Measurements from ENCODE around the gene PPP1R15A.

DNA sequence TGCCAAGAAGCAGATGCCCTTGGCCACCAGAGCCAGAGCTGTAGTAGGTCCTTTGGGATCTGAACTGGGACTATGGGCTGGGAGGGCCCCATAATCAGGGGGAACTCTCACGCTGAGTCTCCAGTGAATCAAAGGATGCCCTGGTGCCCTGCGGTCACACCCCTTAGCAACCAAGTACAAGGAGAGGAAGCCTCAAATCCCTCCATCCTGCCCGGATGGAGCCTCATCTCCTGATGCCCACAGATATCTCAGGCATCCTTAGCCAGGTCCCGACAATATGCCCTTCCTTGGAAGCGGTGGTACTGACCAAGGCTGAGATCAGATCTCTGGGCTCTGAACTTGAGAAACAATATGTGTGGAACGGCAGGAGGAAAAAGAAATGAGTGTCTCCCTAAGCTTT is 5.5 kb upstream of the PPP1R15A start:
- TF ChIP-seq, protein P1, sequence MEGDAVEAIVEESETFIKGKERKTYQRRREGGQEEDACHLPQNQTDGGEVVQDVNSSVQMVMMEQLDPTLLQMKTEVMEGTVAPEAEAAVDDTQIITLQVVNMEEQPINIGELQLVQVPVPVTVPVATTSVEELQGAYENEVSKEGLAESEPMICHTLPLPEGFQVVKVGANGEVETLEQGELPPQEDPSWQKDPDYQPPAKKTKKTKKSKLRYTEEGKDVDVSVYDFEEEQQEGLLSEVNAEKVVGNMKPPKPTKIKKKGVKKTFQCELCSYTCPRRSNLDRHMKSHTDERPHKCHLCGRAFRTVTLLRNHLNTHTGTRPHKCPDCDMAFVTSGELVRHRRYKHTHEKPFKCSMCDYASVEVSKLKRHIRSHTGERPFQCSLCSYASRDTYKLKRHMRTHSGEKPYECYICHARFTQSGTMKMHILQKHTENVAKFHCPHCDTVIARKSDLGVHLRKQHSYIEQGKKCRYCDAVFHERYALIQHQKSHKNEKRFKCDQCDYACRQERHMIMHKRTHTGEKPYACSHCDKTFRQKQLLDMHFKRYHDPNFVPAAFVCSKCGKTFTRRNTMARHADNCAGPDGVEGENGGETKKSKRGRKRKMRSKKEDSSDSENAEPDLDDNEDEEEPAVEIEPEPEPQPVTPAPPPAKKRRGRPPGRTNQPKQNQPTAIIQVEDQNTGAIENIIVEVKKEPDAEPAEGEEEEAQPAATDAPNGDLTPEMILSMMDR (IDR thresholded peaks at IDR 0.05; ENCODE audit: insufficient read depth, low read length, poor library complexity, severe bottlenecking) = no peak
- TF ChIP-seq EZH2phosphoT487 (conservative IDR thresholded peaks at IDR 0.05; ENCODE audit: low read length) = no peak
